ENCODE measurements around the gene FAF1.
A peak's percentile ranks its signal among the peaks of the same experiment; 100 is the strongest.
"Not testable (repeated sequence)": the region's sequence is repeated elsewhere in the genome, so short reads cannot be mapped to it uniquely, and the experiment has no call there.

Gene FAF1

GRCh38 chr1:50901872-50902271 lies 58.2 kb downstream of the FAF1 start:
- no peak for DNase-seq

DNA sequence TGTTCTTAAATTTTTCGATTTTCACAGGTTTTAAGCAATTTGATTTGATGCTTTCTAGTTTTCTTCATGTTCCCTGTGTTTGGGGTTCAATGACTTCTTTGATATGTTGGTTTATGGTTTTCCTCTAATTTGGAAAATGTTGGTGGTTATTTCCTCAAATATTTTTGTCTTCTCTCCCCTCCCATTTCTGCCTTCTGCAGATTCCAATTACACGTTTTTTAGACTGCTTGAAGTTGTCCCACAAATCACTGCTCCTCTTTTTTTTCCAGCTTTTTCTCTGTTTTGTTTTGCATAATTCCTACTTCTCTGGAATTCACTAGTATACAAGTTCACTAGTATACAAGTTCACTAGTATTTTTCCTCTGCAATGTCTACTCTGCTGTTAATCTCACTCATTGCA lies 61.3 kb downstream of the FAF1 start:
- no peak for DNase-seq

DNA sequence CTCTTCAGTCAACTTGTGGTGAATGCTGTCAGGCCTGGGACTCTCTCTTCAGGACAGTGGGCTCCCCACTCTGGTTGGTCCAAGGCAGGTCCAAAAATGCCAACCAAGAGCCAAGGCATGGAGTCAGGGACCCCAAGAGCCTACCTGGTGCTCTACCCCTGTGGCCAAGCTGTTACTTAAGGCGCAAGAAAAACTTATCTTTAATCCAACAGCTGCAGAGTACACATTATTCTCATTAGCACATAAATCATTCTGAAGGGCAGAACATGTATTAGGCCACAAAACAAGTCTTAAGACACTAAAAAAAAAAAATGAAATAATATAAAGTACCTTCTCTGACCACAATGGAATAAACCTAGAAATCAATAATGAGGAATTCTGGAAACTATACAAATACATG lies 65.7 kb downstream of the FAF1 start:
- DNase-seq, result no peak

DNA sequence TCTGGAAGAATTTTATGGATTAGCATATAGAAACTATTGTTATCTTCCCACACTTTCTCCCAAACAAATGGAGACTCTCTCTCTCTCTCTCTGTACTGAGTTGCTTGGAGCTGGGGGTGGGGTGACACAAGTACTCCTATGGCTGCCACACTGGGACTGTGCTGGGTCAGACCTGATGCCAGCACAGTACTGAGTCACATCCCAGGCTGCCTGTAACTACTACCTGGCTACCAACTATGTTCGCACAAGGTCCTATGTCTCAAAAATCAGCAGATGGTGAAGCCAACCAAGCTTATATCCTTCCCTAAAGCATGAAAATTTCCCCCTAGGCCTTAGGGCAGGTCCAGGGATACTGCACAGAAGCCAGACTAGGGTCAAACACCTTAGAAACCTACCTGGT lies 66.6 kb downstream of the FAF1 start:
- no peak for DNase-seq

- DNase-seq, result not testable (repeated sequence)
These were observed 72.5 kb downstream of the FAF1 start for GRCh38 chr1:50887555-50887954.

DNA sequence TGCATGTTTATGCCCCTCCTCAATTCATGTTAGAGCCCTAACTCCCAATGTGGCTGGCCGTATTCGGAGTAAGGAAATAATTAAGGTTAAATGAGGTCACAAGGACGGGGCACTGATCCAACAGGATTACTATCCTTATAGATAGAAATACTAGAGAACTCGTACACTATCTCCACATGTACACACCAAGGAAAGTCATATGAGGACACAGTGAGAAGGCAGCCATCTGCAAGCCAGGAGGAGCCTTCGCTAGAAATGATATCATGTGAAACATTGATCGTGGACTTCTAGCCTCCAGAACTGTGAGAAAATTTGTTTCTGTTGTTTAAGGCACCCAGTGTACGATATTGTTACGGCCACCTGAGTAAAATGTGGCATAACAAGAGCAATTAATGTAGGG lies 79.7 kb downstream of the FAF1 start:
- no peak for DNase-seq

- DNase-seq, result no peak
These were observed 80.9 kb downstream of the FAF1 start for GRCh38 chr1:50879137-50879536.

GRCh38 chr1:50878434-50878833 lies 81.6 kb downstream of the FAF1 start:
- no peak for DNase-seq

DNA sequence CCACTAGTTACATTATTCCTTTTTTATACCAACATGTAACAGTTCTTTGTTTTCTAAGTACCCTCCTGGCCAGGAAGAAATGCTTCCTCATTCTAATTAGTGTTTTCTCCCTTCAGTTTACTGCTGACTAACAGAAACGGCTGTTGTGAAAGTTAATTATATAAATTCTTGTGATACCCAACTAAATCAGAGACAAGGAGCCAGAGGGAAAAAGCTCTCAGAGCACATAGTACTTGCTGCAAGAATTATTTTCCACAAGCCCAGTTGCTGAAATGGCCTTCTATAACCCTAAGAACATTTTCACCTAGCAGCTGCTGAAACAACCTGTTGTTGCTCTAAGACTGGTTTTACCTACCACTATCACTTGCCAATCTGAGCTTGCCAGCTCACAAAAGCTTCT lies 82.4 kb downstream of the FAF1 start:
- no peak for DNase-seq

DNA sequence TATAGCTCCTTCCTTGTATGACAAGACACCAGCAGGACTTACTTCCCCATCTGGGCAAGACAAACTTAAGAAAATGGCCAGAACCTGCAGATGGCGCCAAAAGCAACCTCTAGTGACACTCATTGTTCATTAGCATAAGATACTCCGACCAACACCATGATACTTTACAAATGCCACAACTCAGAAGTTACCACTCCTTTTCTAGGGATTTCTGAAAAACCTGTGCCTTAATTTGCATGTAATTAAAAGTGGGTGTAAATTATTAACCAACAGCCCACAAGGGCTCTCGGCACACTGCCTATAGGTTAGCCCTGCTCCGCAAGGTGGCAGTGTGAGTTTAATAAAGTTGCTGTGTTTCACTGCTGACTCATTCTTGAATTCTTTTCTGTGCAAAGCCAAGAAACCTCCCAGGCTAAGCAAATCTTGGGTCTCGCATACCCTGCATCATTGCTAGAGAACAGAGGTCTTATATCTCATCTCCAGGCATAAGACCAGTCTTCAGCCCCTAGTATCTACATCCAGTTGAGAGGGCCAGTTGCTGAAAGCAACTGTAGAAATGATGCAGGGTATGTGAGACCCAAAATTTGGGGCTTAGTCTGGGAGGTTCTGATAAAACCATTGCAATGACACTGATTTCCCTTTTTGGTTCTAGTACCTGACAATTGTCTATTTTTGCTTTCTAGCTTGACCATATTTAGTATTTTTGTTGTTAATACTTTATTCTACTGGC lies 86.4 kb downstream of the FAF1 start:
- peak; percentile 73 for DNase-seq

DNA sequence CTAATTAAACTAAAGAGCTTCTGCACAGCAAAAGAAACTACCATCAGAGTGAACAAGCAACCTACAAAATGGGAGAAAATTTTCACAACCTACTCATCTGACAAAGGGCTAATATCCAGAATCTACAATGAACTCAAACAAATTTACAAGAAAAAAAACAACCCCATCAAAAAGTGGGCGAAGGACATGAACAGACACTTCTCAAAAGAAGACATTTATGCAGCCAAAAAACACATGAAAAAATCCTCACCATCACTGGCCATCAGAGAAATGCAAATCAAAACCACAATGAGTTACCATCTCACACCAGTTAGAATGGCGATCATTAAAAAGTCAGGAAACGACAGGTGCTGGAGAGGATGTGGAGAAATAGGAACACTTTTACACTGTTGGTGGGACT lies 95.2 kb downstream of the FAF1 start:
- not testable (repeated sequence) for DNase-seq

GRCh38 chr1:50861772-50862171 lies 98.3 kb downstream of the FAF1 start:
- DNase-seq, result no peak

DNA sequence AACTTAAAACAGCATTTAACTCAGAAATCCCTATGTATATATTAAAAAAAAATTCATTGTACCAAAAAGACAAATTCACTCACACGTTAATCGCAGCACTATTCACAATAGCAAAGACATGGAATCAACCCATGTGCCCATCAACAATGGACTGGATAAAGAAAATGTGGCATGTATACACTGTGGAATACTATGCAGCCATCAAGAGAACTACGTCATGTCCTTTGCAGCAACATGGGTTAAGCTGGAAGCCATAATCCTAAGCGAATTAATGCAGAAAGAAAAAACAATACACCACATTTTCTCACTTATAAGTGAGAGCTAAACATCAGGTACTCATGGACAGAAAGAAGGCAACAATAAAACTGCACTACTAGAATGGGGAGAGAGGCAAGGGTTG lies 99.4 kb downstream of the FAF1 start:
- DNase-seq, result no peak

GRCh38 chr1:50860256-50860655 lies 99.8 kb downstream of the FAF1 start:
- no peak for DNase-seq

DNA sequence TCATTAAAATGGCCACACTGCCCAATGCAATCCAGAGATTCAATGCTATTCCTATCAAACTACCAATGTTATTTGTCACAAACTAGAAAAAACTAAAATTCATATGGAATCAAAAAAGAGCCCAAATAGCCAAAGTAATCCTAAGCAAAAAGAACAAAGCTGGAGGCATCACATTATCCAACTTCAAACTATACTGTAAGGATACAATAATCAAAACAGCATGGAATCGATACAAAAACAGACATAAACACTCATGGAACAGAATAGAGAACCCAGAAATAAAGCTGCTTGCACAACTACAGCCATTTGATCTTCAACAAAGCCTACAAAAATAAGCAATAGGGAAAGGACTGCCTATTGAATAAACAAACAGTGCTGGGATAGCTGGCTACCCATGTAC lies 100.4 kb downstream of the FAF1 start:
- no peak for DNase-seq

DNA sequence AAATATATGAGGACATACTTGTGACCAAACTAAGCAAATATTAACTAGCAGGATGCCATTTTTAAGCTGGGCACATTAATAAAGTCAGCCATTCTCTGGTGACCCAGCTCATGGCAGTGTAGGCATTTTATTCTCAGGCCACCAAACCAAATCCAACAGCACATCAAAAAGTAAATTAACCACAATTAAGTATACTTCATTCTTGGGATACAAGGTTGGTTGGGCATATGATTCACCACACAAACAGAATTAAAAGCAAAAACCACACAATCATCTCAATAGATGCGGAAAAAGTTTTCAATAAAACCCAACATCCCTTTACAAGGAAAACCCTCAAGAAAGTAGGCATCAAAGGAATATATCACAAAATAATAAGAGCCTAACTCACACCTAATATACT lies 101.3 kb downstream of the FAF1 start:
- DNase-seq, result no peak

DNA sequence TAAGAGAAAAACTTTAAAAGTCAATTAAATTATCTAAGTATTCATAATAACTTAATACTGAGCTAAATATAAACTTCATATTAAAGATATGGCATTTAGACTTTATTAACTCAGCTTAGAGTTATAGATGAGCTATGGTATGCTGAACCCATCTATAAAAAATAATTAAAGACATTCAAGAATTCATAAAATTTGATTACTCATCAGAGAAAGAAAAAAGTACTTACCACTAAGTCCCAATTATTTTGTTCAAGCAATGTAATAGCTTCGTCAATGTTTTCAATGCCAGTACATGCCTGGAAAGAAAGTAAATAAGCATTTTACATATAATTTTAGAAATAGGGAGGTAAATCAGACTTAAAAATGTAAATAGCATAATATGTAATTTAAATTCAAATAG lies 102.4 kb downstream of the FAF1 start:
- DNase-seq, result no peak

GRCh38 chr1:50853325-50853724 lies 106.7 kb downstream of the FAF1 start:
- no peak for DNase-seq

DNA sequence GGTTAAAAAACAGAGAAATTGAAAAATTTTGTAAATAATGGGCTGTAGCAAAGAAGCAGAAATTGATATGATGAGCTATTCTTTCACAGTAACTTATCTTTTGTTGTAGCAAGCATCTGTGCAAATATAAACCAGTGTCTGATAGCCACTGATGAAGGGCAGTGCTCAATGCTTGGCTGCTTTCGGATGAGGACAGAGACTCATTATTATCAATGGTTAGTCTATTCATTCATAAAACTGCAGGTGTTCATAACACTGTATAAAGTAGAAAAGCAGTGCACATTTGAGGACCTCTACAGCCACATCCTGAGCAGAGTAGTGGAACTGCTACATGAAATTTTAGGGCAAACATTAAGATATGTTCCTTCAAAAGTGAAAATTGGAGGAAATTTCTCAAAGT lies 107.2 kb downstream of the FAF1 start:
- no peak for DNase-seq

- no peak for DNase-seq
These were observed 108.6 kb downstream of the FAF1 start for GRCh38 chr1:50851466-50851865.

DNA sequence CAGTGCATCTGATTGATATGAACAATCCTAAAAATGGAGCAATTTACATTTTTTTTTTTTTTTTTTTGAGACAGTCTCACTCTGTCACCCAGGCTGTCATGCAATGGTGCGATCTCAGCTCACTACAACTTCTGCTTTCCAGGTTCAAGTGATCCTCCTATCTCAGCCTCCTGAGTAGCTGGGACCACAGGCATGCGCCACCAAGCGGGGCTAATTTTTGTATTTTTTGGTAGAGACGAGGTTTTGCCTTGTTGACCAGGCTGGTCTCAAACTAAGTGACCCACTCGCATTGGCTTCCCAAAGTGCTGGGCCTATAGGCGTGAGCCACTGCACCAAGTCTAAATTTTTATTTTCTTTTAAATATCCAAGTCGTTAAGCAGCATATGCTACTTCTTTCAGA lies 109.0 kb downstream of the FAF1 start:
- DNase-seq, result no peak

DNA sequence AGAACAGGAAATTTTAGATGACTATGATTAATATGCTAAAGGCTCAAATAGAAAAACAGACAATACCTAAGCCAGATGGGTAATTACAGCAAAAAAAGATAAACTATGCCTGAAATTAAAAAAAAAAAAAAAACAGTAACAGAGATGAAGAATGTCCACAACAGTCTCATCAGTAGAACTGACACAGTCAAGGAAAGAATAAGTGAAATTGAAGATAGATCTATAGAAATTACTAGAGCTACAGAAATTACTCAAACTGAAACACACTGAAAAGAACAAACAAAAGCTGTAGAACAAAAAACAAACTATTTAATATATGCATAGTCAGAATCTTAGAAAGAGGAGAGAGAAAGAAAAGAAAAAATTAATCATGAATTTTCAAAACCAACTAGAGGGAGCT lies 112.8 kb downstream of the FAF1 start:
- DNase-seq, result no peak

DNA sequence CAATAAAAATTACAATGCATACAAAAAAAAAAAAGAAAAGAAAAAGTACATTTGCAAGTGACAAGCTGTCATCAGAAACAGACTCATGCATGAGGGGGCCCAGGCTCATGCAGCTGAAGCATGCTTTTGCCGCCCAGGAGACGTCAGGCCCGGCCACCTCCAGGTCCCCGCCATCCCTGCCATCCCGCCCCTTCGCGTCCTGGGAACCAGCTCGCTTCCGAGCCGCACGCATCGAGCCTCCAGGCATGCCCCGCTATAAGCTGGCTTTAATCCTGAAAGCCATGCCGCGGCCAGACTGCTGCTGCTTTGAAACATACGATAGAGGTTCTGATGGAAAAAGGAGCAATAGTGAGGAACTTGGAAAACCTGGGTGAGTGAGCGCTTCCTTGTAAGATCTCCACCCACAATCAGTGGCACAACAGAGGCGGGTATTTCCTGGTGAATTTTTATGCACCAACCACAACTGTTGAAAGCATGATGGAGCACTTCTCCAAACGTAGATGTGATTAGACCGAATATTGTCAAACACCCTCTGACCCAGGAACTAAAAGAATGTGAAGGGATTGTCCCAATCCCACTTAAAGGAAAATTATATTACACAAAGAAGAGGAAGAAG lies 113.7 kb downstream of the FAF1 start:
- no peak for DNase-seq

GRCh38 chr1:50841791-50842387 lies 118.2 kb downstream of the FAF1 start:
- no peak for DNase-seq

GRCh38 chr1:50836117-50836516 lies 124.0 kb downstream of the FAF1 start:
- DNase-seq, result no peak

Data from activated CD4-positive, alpha-beta T cell treated with anti-CD3 and anti-CD28 coated beads, Interleukin-2, Interleukin-6, amounts not matched to agents 100 ng/mL and 50 ng/mL, durations not matched to agents 16 hours and 8 hours (primary cell).